Measurements from ENCODE around the gene SLC25A41. TPM values are rescaled to one million over a fixed set of nuclear protein-coding genes. Genes with fewer than 3 reads are reported as not detected.

SLC25A41 gene
- total and polyA plus RNA-seq, 9 of the 15 experiments (the other 6 are each of a cell fraction or from before 2014, with no cell fraction given): 0.08 to 4.2 (median 1.6) TPM

- peak in 1 of 2 experiments; percentile 28; a peak in 1 of 4 replicates for TF ChIP-seq TBL1XR1 (IDR thresholded peaks at IDR 0.05; ENCODE audit: low read length in 2 of 2)
- no peak for TF ChIP-seq ZNF764 (CRISPR knock-in tag; IDR thresholded peaks at IDR 0.05; ENCODE audit: low read depth)
- peak; percentile 100 for TF ChIP-seq PKNOX1 (IDR thresholded peaks at IDR 0.05)
- TF ChIP-seq MECOM (CRISPR knock-in tag; IDR thresholded peaks at IDR 0.05): peak; percentile 67; the same call in 1 of the 2 replicates
- TF ChIP-seq ZNF511 (CRISPR knock-in tag; IDR thresholded peaks at IDR 0.05): peak; percentile 98
- no peak for TF ChIP-seq NFE2L1 (tag; IDR thresholded peaks at IDR 0.05; ENCODE audit: borderline replicate concordance, low read depth)
- TF ChIP-seq C11orf30 (IDR thresholded peaks at IDR 0.05; ENCODE audit: low read depth): peak; percentile 12
- peak; percentile 73 for TF ChIP-seq GABPA (tag; conservative IDR thresholded peaks at IDR 0.05; ENCODE audit: low read depth)
- peak; percentile 28; the same call in 1 of the 2 replicates for TF ChIP-seq CBFB (CRISPR knock-in tag; IDR thresholded peaks at IDR 0.05)
- no peak; the same call in 1 of the 2 replicates for TF ChIP-seq HDAC2 (IDR thresholded peaks at IDR 0.05)
- TF ChIP-seq KAT7 (CRISPR knock-in tag; IDR thresholded peaks at IDR 0.05; ENCODE audit: borderline replicate concordance): peak; percentile 84; the same call in 1 of the 2 replicates
- peak in 1 of 3 experiments; percentile 68; a peak in 2 of 6 replicates for TF ChIP-seq ZBTB11 (CRISPR knock-in tag; IDR thresholded peaks at IDR 0.05)
- no peak for TF ChIP-seq NCOA1 (IDR thresholded peaks at IDR 0.05; ENCODE audit: low read depth)
- TF ChIP-seq TGIF2 (CRISPR knock-in tag; IDR thresholded peaks at IDR 0.05): peak; percentile 87; the same call in 1 of the 2 replicates
- no peak for TF ChIP-seq KAT8 (IDR thresholded peaks at IDR 0.05; ENCODE audit: low read depth)
- TF ChIP-seq KLF13 (tag; IDR thresholded peaks at IDR 0.05; ENCODE audit: borderline replicate concordance, low read depth): peak; percentile 85; the same call in 1 of the 2 replicates
- TF ChIP-seq CTCF (IDR thresholded peaks at IDR 0.05 in 2 of 3, conservative IDR thresholded peaks at IDR 0.05 in 1 of 3; ENCODE audit: insufficient read depth in 2 of 3, low read depth in 1 of 3, low read length in 3 of 3): peak in 1 of 3 experiments; percentile 6; a peak in 1 of 6 replicates
- TF ChIP-seq HNRNPUL1 (IDR thresholded peaks at IDR 0.05; ENCODE audit: low read length): no peak
- no peak for TF ChIP-seq ESRRB (CRISPR knock-in tag; IDR thresholded peaks at IDR 0.05; ENCODE audit: borderline replicate concordance)
Measured at GRCh38 chr19:6424939-6425731, 8.4 kb downstream of the SLC25A41 start (continued).
